GM21360 (cell line): ENCODE results near the gene DHX58.
"Not testable (repeated sequence)": the region's sequence is repeated elsewhere in the genome, so short reads cannot be mapped to it uniquely, and the experiment has no call there.

Source experiments
- ATAC-seq: cut with Tn5 transposase; IDR thresholded peaks from one replicate; pipeline ENCODE4 v1.9.1; 2021; ENCODE audit warnings: mild to moderate bottlenecking, moderate library complexity; ENCODE audit not compliant: unreplicated experiment

DHX58 gene

GRCh38 chr17:42112552-42113176, at the start of gene DHX58:
DHX58 (minus strand) TSS chr17:42112714; CDS start chr17:42111892, 822 bp downstream.
- ATAC-seq, result peak; percentile 40

GRCh38 chr17:42160531-42160910, 48.0 kb upstream of the DHX58 start:
- no peak for ATAC-seq

- no peak for ATAC-seq
These were observed 47.4 kb upstream of the DHX58 start for GRCh38 chr17:42159796-42160530.

GRCh38 chr17:42155614-42156045, 43.1 kb upstream of the DHX58 start:
- no peak for ATAC-seq

- no peak for ATAC-seq
These were observed 41.6 kb upstream of the DHX58 start for GRCh38 chr17:42153919-42154742.

- no peak for ATAC-seq
These were observed 34.5 kb upstream of the DHX58 start for GRCh38 chr17:42146911-42147607.

- ATAC-seq, result not testable (repeated sequence)
These were observed 30.6 kb upstream of the DHX58 start for GRCh38 chr17:42143138-42143537.

- no peak for ATAC-seq
These were observed 29.9 kb upstream of the DHX58 start for GRCh38 chr17:42142371-42142896.

- ATAC-seq, result no peak
These were observed 28.9 kb upstream of the DHX58 start for GRCh38 chr17:42141382-42141781.

- not testable (repeated sequence) for ATAC-seq
These were observed 28.2 kb upstream of the DHX58 start for GRCh38 chr17:42140690-42141089.

- no peak for ATAC-seq
These were observed 26.4 kb upstream of the DHX58 start for GRCh38 chr17:42138749-42139492.

- no peak for ATAC-seq
These were observed 24.1 kb upstream of the DHX58 start for GRCh38 chr17:42136654-42137051.

GRCh38 chr17:42135664-42136653, 23.4 kb upstream of the DHX58 start:
- no peak for ATAC-seq

- ATAC-seq, result no peak
These were observed 22.6 kb upstream of the DHX58 start for GRCh38 chr17:42135151-42135550.

- no peak for ATAC-seq
These were observed 21.0 kb upstream of the DHX58 start for GRCh38 chr17:42133461-42134041.

- no peak for ATAC-seq
These were observed 20.4 kb upstream of the DHX58 start for GRCh38 chr17:42132941-42133340.

- no peak for ATAC-seq
These were observed 19.5 kb upstream of the DHX58 start for GRCh38 chr17:42131981-42132432.

- no peak for ATAC-seq
These were observed 18.7 kb upstream of the DHX58 start for GRCh38 chr17:42131232-42131631.
